ENCODE measurements around the gene GABRD.

Gene GABRD

DNA sequence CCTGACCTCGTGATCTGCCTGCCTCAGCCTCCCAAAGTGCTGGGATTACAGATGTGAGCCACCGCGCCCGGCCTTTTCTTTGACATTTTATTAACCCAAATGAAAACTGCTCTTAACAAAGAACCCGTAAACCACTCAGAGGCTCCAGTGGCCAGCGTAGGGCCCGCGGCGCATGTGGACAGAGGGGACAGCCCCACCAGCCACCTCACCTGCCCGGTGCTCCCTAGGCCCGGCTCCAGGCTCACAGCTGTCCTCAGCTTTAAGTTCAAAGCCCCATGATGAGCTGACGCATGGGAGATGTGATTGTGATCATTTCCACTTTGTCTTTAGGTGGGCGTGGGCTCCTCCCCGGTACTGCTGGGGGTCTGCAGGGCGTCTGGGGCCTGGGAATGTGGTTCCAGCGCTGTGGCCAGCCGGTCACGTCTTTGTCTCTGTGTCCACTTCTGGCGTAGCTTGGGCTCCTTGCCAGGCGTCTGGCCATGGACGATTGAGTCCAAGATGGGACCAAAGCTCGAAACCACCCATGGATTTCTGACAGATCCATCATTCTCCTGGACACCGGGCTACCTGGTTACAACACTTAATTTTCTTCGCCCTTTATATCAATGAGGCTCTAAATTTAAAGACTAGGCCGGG lies 37.9 kb downstream of the GABRD start:
- DNase-seq = no peak

DNA sequence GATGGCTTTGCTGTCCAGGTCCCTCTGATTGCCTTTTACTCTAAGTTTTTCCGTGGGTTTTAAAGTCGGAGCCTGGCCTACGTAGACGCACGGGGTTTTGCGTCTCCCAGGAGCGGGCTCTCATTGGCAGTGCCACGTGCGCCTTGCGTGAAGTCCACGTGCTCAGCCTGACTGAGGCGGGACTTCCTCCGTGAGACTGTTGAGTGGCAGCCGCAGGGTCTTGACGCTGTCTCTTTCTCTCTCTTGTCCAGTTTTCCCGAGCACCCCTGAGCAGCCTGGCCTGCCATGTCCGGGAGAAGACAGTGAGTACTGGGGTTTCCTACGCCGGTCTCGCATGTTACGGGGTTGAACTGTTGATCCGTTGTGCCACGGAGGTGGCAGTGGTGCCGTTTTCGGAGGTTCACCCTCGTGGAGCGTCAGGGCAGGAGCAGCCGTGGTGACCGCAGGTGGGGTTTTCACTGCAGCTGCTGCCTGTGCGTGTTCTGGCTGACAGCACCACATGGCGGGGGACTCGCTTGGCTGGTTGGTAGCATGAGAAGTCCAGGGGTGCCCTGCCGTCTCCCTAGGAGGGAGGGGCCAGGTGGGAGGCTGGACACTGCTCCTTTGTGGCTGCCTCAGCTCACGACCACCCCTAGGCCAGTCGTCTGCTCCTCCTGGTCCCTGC lies 40.3 kb downstream of the GABRD start:
- no peak for DNase-seq

GRCh38 chr1:2060072-2060471 lies 40.9 kb downstream of the GABRD start:
- no peak for DNase-seq

GRCh38 chr1:2060535-2060934 lies 41.4 kb downstream of the GABRD start:
- DNase-seq = no peak

- DNase-seq = no peak
Observed at GRCh38 chr1:2061065-2061778, 42.1 kb downstream of the GABRD start.

- no peak for DNase-seq
Observed at GRCh38 chr1:2065699-2066098, 46.6 kb downstream of the GABRD start.

DNA sequence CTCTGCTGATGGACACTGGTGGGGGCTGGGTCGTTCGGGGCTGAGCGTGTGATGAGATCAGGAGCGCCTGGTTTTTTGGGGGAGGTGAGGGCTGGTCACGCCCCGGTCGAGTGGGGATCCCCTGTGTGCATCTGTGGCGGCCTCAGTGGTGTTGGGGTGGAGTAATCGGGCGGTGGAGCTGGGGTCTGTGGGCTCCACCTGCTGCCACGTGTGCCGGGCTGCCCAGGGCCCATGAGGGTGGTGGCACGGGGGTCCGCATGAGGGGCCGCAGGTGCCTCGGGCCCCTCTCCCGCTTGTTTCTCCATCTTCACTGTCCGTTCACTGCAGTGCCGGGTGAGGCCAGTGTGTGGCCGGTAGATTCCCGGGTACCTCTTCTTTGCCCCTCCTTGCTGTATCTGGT lies 48.2 kb downstream of the GABRD start:
- DNase-seq = no peak

DNA sequence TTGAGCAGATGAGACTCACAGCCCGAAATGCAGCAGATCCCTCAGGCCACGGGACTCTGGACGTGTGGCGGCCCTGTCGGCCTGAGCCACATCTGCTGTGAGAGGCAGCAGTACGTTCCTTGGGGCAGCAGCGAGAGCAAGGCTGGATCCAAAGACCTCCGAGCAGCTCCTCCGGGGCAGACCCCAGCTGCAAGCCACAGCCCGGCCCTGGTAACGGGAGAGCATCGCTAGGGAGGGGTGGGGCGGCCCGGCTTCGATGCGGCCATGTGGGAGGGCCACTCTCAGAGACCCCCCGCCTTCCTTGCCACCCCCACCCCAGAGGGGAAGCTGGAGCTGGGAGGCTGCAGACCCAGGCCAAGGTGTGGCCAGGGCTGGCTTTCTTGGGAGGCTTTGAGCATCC lies 48.8 kb downstream of the GABRD start:
- DNase-seq = no peak

DNA sequence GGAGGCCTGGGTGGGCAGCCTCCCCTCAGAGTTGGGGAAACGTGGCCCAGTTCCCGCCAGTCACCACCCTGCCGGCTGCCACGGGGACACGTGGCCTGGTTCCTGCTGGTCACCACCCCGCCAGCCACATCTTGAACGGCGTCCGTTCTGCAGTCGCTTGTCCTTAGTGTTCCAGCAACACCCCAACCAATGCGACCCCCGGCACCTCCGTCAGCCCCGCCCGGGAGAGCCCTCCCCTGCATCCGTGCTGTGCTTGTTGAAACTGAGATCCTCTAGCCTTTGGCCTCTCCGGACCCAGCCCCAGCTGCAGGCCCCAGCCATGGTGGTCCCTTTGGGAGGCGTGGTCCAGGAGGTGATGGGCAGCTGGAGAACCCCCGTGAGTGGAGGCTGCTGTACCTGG lies 49.8 kb downstream of the GABRD start:
- DNase-seq = no peak

GRCh38 chr1:2070016-2070415 lies 50.9 kb downstream of the GABRD start:
- DNase-seq = no peak

DNA sequence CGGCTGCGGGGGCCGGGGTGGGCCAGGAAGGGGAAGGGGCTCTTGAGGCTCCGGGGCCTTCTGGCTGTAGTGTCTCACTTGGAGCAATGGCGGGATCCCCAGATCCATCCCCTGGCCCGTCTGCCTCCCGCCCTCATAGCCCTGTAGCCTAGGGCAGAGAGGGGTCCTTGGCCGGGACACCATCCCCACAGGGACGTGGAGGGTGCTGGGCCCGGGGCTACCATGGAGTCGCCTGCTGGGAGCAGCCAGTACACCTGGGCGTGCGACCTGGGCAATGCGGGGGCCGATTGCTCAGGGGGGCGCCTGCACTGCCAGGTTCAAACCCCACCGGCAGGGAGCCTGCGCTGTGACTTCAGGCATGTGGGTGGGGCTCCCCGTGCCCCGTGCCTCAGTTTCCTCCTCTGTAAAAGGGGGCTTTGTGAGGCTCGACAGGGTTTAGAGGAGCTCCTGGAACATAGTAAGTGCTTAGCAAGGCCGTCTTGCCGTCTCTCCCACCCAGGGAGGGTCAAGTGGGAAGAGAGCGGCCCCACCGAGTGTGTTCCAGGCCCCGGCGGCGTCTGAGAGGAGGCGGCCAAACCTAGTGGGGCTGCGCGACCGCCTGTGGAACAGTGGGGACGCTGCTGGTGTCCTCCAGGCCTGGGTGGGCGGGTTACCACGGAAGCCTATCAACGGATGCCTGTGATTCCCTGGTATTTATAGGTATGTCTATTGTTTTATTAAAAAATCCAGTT lies 51.8 kb downstream of the GABRD start:
- no peak for DNase-seq

DNA sequence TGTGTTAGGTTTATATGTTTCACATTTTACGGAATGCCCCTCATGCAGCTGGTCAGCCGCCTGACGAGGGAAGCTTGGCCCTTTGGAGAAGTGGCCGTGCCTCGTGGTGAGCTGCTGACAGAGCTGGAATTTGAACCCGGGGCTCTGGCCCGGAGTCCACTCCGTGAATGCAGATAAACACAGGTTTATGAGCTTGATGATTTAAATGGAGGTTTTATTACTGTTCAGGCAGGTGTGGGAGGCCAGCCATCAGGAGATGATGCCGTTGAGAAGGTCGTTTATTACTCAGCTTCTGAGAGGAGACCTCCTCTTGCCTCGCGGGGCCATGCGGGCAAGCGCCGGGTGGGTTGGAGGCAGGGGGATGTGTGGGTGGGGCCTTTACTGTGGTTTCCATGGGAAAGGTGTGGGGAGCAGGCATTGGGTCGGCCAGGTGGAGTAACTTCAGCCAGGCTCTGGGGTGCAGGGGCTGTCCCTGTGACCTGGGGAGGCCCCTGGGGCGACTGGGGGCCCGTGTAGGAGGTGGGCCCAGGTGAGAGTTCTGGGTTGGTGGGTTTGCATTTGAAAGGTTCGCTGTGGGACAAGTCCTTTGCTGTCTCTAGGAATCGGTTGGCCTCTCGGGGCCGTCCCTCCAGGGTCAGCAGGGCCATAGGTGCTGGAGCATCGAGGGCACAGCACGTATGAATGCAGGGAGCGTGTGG lies 53.1 kb downstream of the GABRD start:
- DNase-seq = no peak

DNA sequence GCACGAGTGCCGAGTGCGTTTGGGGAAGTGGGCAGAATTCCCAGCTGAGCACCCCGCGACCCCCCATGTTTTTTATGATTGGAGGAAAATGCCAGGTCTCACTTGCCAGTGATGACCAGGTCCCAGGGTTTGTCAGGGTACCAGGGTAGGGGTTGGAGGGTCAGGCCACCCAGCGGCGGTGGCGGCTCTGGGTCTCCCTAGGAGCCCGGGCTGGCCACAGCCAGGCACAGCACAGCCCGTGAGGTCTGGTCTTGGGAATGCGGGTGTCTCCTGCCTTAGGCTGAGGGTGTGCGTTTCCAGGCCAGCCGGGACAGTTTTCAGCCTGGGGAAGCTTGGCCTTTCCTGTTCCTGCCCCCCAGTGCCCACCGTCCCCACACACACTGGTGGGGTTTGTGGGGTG lies 53.7 kb downstream of the GABRD start:
- DNase-seq = no peak

DNA sequence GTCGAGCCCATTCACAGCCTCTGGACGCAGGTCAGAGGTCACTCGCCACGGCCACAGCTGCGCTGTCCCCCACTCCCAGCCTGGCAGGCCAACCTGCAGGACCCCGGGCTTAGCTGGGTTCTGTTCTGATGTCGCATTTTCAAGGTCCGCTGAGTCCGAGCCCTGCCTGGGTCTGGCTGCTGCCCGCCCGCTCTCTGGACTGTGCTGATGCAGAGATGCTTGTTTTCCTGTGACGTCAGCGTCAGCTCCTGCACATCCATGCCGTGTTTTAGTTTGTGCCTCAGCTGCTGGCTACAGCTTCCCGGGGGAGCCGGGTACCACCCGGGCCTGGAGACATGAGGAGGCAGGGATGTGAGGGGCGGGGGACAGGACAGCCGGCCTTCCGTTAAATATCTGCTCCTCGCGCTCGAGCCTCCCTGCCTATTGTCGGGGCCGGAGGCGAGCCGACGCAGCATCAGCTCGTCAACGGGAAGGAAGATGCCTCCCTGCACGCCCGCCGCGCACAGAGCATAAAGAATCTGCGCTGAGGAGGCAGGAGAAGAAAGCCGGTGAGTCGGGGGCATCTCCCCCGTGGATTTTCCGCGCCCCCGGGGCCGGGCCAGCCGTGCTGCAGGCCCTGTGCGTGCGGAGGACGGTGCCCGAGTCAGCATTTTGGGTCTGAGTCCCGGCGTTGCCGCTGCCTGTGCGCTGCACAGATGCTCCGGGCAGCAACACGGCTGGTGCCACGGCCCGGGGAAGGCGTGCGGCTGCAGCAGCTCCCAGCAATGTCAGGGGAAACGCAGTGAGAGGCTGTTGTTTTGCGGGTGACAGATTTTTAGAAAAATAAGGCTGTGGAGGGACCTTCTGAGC lies 54.5 kb downstream of the GABRD start:
- DNase-seq = no peak

DNA sequence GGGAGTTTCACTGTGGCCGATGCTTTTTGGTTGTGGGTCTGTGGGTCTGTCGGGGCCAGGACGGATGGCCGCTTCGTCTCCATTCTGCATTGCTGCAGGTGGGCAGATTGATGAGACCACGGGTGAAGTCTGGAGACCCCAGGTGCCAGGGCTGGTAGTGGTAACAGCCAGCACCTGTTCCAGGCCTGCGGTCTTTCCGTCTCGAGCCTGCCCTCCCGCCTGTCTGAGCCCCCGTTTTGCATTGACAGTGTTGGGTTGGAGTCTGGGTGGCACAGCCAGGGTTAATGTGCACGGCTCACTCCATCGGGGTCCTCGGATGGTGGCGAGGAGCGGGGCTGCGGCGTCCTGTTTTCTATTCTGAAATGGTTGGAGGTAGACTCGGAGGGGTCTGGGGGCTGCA lies 55.3 kb downstream of the GABRD start:
- no peak for DNase-seq

GRCh38 chr1:2074944-2075740 lies 56.0 kb downstream of the GABRD start:
- DNase-seq = no peak

DNA sequence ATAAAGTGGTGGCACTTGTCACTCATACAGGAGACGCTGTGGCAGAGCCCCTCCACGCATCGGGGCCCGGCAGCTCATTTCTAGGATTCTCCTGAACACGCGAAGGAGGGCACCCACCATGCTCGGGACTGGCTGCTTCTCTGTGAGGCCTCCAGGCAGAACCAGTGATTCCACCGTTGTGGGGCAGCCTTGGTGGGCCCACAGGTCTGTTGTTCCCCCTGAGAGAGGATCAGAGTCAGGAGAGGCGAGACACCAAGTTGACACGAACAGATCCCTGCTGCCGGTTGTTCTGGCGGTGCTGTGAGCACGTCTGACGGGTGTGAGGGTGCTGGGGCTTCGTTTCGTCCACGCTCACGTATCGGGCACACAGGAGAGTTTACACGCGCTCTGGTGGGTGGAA lies 57.7 kb downstream of the GABRD start:
- DNase-seq = no peak

- DNase-seq = no peak
Observed at GRCh38 chr1:2078170-2078569, 59.0 kb downstream of the GABRD start.

GRCh38 chr1:2079396-2080085 lies 60.4 kb downstream of the GABRD start:
- no peak for DNase-seq

GRCh38 chr1:2080140-2080539 lies 61.0 kb downstream of the GABRD start:
- DNase-seq = no peak
